Measurements from ENCODE around the gene CFI. TPM values are rescaled to one million over a fixed set of nuclear protein-coding genes. Genes with fewer than 3 reads are reported as not detected.

The CFI gene
- total RNA-seq, 1 experiment from 2014 or later: 0.16 TPM

DNA sequence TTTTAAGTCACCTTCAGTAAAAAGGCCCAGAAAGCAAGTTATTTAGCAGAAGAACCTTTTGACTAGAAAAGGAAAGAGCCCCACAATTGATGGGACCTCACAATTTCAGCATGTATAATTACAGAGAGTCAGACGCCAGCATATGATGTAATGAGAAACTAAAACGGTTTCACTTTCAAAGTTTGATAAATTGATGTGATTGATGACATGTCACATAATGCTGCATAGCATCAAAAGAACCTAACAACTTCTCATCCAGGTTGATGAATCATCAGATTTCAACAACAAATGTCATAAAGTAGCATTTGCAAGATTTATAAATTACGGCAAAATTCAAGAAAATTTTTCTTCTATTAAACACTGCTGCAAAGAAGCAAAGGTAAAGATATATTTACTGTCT, 9.9 kb upstream of the CFI start:
- no TSS peak for BruUV-seq (replicated peaks)
- Mint-ChIP-seq H3K4me1 (ENCODE audit: insufficient read depth, unreplicated experiment) (peaks cover 8% of the 10 kb centered on the region), H3K27ac (ENCODE audit: low read depth, unreplicated experiment) (no peak overlapping the region), H3K36me3 (ENCODE audit: insufficient read depth, unreplicated experiment) (peaks cover under 1% of the 10 kb centered on the region), H3K9me3 (ENCODE audit: unreplicated experiment) (no peaks in the 10 kb centered on the region), H3K4me3 (ENCODE audit: unreplicated experiment) (no peak overlapping the region), H3K27me3 (ENCODE audit: insufficient read depth, unreplicated experiment) (no peaks in the 10 kb centered on the region)
- no peak for DNase-seq (ENCODE audit: unreplicated experiment)
- intact Hi-C loops (cut with micrococcal nuclease): loop anchor here (10.0 kb wide), 1 partner anchor 247 kb away; the partner anchor contains the start of gene MCUB
- TF ChIP-seq, protein P1, sequence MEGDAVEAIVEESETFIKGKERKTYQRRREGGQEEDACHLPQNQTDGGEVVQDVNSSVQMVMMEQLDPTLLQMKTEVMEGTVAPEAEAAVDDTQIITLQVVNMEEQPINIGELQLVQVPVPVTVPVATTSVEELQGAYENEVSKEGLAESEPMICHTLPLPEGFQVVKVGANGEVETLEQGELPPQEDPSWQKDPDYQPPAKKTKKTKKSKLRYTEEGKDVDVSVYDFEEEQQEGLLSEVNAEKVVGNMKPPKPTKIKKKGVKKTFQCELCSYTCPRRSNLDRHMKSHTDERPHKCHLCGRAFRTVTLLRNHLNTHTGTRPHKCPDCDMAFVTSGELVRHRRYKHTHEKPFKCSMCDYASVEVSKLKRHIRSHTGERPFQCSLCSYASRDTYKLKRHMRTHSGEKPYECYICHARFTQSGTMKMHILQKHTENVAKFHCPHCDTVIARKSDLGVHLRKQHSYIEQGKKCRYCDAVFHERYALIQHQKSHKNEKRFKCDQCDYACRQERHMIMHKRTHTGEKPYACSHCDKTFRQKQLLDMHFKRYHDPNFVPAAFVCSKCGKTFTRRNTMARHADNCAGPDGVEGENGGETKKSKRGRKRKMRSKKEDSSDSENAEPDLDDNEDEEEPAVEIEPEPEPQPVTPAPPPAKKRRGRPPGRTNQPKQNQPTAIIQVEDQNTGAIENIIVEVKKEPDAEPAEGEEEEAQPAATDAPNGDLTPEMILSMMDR (IDR thresholded peaks at IDR 0.05; ENCODE audit: unreplicated experiment): no peak
- ChIA-PET POLR2A (no interaction called here), CTCF (no interaction called here)

DNA sequence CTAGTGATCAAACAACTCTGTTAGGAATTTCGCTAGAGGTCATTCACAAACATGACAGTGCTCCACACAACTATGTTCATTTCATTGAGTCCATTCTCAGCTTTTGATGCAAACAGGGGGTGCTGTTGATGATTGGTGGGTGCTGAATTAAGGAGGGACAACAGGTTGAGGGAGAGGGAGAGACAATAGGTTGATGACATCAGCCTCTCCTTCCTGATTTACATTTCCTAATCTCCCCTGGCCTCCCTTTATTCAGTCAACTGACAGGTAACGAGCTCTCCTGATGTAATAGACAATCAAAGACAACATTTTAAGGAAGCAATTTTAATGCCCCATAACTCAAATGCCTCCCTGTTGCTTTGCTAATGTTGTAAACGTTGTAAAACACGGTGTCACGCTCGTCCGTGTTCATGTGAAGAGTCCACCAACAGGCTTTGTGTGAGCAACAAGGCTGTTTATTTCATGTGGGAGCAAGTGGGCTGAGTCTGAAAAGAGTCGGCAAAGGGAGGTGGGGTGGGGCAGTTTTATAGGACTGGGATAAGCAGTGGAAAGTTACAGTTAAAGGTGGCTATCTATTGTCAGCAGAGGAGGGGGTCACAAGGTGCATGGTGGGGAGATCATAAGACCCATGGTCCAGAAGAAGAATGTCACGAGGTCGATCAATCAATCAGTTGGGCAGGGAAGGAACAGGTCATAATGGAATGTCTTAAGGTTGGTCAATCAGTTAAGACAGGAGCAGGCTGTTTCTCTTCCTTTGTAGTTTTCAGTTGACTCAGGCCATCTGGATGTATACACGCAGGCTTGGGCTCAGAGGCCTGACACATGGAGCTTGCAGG, 9.0 kb upstream of the CFI start:
- Mint-ChIP-seq H3K36me3 (ENCODE audit: insufficient read depth, unreplicated experiment) (no peaks in the 10 kb centered on the region), H3K4me1 (ENCODE audit: insufficient read depth, unreplicated experiment) (no peaks in the 10 kb centered on the region), H3K27me3 (ENCODE audit: insufficient read depth, unreplicated experiment) (no peaks in the 10 kb centered on the region), H3K4me3 (ENCODE audit: unreplicated experiment) (no peak overlapping the region), H3K27ac (ENCODE audit: low read depth, unreplicated experiment) (no peak overlapping the region), H3K9me3 (ENCODE audit: unreplicated experiment) (no peaks in the 10 kb centered on the region)
- CTCF ChIA-PET: no interaction called here
- POLR2A ChIA-PET: interaction anchor here (0.7 kb wide), 2 partner anchors 10 to 274 kb away, joined by 3 to 4 read pairs; no protein-coding TSS in a partner anchor
- no peak for DNase-seq (ENCODE audit: unreplicated experiment)
- BruUV-seq (replicated peaks): no TSS peak
- TF ChIP-seq, protein P1 (IDR thresholded peaks at IDR 0.05; ENCODE audit: unreplicated experiment): no peak
- intact Hi-C loops (cut with micrococcal nuclease): loop anchor here (10.0 kb wide), 1 partner anchor 246 kb away; the partner anchor contains the start of gene MCUB

DNA sequence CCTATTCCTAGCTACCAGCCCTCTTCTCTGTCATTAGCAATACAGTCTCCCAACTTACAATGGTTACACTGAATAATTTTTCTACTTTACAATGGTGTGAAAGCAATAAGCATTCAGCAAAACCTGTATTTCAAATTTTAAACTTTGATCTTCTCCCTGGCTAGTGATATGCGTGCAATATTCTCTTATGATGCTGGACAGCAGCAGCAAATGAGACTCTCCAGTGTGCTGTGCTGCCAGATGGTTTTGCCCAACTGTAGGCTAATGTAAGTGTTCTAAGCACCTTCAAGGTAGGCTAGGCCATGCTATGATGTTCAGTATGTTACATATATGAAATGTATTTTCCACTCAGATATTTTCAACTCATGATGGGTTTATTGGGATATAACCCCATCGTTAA, 7.9 kb upstream of the CFI start:
- H3K27ac Mint-ChIP-seq (ENCODE audit: low read depth, unreplicated experiment): no peak overlapping the region
- H3K4me1 Mint-ChIP-seq (ENCODE audit: insufficient read depth, unreplicated experiment): no peaks in the 10 kb centered on the region
- H3K36me3 Mint-ChIP-seq (ENCODE audit: insufficient read depth, unreplicated experiment): no peaks in the 10 kb centered on the region
- no peaks in the 10 kb centered on the region for H3K9me3 Mint-ChIP-seq (ENCODE audit: unreplicated experiment)
- POLR2A ChIA-PET: interaction anchor here (0.7 kb wide), 2 partner anchors 9 to 273 kb away, joined by 3 to 4 read pairs; no protein-coding TSS in a partner anchor
- no peak for DNase-seq (ENCODE audit: unreplicated experiment)
- TF ChIP-seq, protein P1 (IDR thresholded peaks at IDR 0.05; ENCODE audit: unreplicated experiment): no peak
- BruUV-seq (replicated peaks): no TSS peak
- no peak overlapping the region for H3K4me3 Mint-ChIP-seq (ENCODE audit: unreplicated experiment)
- CTCF ChIA-PET: no interaction called here
- intact Hi-C loops (cut with micrococcal nuclease): loop anchor here (10.0 kb wide), 1 partner anchor 245 kb away; the partner anchor contains the start of gene MCUB
- no peaks in the 10 kb centered on the region for H3K27me3 Mint-ChIP-seq (ENCODE audit: insufficient read depth, unreplicated experiment)

- intact Hi-C loops (cut with micrococcal nuclease): loop anchor here (1.0 kb wide), 3 partner anchors 101 to 382 kb away; partner anchors contain the start of gene CASP6
- TF ChIP-seq, protein P1 (IDR thresholded peaks at IDR 0.05; ENCODE audit: unreplicated experiment): peak; percentile 41
- no peak overlapping the region for H3K27ac Mint-ChIP-seq (ENCODE audit: low read depth, unreplicated experiment)
These were observed 2.2 kb upstream of the CFI start for GRCh38 chr4:109803924-109804571.

More at GRCh38 chr4:109803924-109804571, 2.2 kb upstream of the CFI start:
- Mint-ChIP-seq H3K9me3 (ENCODE audit: unreplicated experiment) (no peaks in the 10 kb centered on the region), H3K27me3 (ENCODE audit: insufficient read depth, unreplicated experiment) (no peaks in the 10 kb centered on the region), H3K4me1 (ENCODE audit: insufficient read depth, unreplicated experiment) (no peaks in the 10 kb centered on the region), H3K36me3 (ENCODE audit: insufficient read depth, unreplicated experiment) (no peaks in the 10 kb centered on the region), H3K4me3 (ENCODE audit: unreplicated experiment) (no peak overlapping the region)
- peak; percentile 70 for DNase-seq (ENCODE audit: unreplicated experiment)
- CTCF ChIA-PET: interaction anchor here (0.6 to 2.3 kb wide), 21 partner anchors 9 to 423 kb away, joined by 3 to 14 read pairs (median 4); no protein-coding TSS in a partner anchor
- POLR2A ChIA-PET: no interaction called here
- BruUV-seq (replicated peaks): no TSS peak

Data from MCF 10A (cell line).